ENCODE measurements around the gene CAST. TPM values are rescaled to one million over a fixed set of nuclear protein-coding genes. Genes with fewer than 3 reads are reported as not detected.

Gene CAST
- total and polyA plus RNA-seq, 9 donors = 61.2 to 276 (median 173) TPM

DNA sequence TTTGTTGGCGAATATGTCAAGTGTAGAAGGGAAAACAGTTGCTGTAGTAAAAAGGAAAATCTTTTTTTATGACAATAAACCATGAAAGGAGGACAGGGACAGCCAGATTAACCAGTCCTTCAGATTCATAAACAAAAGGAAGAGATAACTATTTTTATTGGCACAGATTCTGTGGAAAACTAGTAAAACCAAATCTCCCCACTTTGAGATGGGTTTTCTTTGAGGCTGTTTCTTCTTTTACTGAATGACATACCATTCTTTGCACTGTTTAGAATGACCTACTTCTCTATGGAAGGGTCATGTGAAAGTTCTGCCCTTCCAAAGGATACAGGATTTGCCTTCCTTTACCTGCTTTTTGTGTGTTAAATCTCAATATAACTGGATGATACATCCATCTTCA is 13.7 kb downstream of the CAST start:
- no peaks in the 10 kb centered on the region for H3K36me3 ChIP-seq
- H3K27me3 ChIP-seq = no peaks in the 10 kb centered on the region
- no peak for DNase-seq
- intact Hi-C loops (cut with DNase I) = no loop called here
- no peak overlapping the region for H3K4me3 ChIP-seq
- no peaks in the 10 kb centered on the region for H3K9me3 ChIP-seq
- H3K4me1 ChIP-seq (ENCODE audit: insufficient read depth) = no peaks in the 10 kb centered on the region
- no peak overlapping the region for H3K27ac ChIP-seq
- WGBS, 3 donors = 87 to 94% (median 89%) methylated on average over 1 of the region's 1 CpG
- no peak for TF ChIP-seq POLR2A (IDR thresholded peaks at IDR 0.05)
- TF ChIP-seq, protein P1, sequence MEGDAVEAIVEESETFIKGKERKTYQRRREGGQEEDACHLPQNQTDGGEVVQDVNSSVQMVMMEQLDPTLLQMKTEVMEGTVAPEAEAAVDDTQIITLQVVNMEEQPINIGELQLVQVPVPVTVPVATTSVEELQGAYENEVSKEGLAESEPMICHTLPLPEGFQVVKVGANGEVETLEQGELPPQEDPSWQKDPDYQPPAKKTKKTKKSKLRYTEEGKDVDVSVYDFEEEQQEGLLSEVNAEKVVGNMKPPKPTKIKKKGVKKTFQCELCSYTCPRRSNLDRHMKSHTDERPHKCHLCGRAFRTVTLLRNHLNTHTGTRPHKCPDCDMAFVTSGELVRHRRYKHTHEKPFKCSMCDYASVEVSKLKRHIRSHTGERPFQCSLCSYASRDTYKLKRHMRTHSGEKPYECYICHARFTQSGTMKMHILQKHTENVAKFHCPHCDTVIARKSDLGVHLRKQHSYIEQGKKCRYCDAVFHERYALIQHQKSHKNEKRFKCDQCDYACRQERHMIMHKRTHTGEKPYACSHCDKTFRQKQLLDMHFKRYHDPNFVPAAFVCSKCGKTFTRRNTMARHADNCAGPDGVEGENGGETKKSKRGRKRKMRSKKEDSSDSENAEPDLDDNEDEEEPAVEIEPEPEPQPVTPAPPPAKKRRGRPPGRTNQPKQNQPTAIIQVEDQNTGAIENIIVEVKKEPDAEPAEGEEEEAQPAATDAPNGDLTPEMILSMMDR (IDR thresholded peaks at IDR 0.05) = no peak
- no peak for TF ChIP-seq EP300 (IDR thresholded peaks at IDR 0.05)

DNA sequence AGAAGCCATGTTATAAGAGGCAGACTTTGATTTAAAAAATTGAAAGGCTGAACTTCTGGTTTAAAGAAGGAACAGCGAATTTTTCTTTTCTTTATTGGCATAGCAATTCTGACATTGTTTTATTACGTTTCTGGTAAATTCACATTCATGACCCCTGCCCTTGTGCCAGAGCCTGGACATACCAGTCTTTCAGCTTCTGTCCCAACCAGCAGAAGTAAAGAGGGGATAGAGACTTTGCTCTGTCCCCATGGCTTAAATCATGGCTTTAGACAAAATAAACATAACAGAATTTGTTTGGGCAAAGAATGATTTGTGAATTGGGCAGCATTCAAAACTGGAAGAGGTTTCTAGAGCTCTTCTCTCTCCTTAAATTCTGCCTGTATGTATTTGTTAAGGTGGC is 15.3 kb downstream of the CAST start:
- Histone ChIP-seq H3K36me3 (no peaks in the 10 kb centered on the region), H3K27ac (no peak overlapping the region), H3K9me3 (no peaks in the 10 kb centered on the region), H3K4me1 (ENCODE audit: insufficient read depth) (no peaks in the 10 kb centered on the region), H3K4me3 (no peak overlapping the region), H3K27me3 (no peaks in the 10 kb centered on the region)
- WGBS, 3 donors = 86 to 95% (median 88%) methylated on average over 2 of the region's 2 CpGs
- intact Hi-C loops (cut with DNase I) = no loop called here
- DNase-seq = no peak
- TF ChIP-seq POLR2A (IDR thresholded peaks at IDR 0.05) (no peak), EP300 (IDR thresholded peaks at IDR 0.05) (no peak)
- TF ChIP-seq, protein P1 (IDR thresholded peaks at IDR 0.05) = no peak

- Histone ChIP-seq H3K4me1 (ENCODE audit: insufficient read depth) (no peaks in the 10 kb centered on the region), H3K27me3 (no peaks in the 10 kb centered on the region), H3K4me3 (no peak overlapping the region), H3K27ac (no peak overlapping the region), H3K36me3 (no peaks in the 10 kb centered on the region), H3K9me3 (no peaks in the 10 kb centered on the region)
- DNase-seq = no peak
- TF ChIP-seq, protein P1 (IDR thresholded peaks at IDR 0.05) = no peak
- TF ChIP-seq EP300 (IDR thresholded peaks at IDR 0.05) (no peak), POLR2A (IDR thresholded peaks at IDR 0.05) (no peak)
- intact Hi-C loops (cut with DNase I) = no loop called here
- WGBS, 3 donors = 73 to 81% (median 80%) methylated on average over 4 of the region's 4 CpGs
These were observed 17.1 kb downstream of the CAST start for GRCh38 chr5:96679293-96679692.

GRCh38 chr5:96680759-96681470 is 18.7 kb downstream of the CAST start:
- 81 to 91% (median 87%) methylated on average over 11 of the region's 11 CpGs for WGBS, 3 donors
- Histone ChIP-seq H3K4me3 (no peak overlapping the region), H3K4me1 (ENCODE audit: insufficient read depth) (no peaks in the 10 kb centered on the region), H3K27ac (no peak overlapping the region), H3K36me3 (no peaks in the 10 kb centered on the region), H3K27me3 (no peaks in the 10 kb centered on the region), H3K9me3 (no peaks in the 10 kb centered on the region)
- TF ChIP-seq, protein P1 (IDR thresholded peaks at IDR 0.05) = no peak
- TF ChIP-seq POLR2A (IDR thresholded peaks at IDR 0.05) (no peak), EP300 (IDR thresholded peaks at IDR 0.05) (no peak)
- no peak for DNase-seq
- intact Hi-C loops (cut with DNase I) = no loop called here
